Measurements from ENCODE around the gene ACADSB. TPM values are rescaled to one million over a fixed set of nuclear protein-coding genes. Genes with fewer than 3 reads are reported as not detected.

The ACADSB gene
- total and polyA plus RNA-seq, 8 donors = 17.9 to 61.8 (median 22.9) TPM

DNA sequence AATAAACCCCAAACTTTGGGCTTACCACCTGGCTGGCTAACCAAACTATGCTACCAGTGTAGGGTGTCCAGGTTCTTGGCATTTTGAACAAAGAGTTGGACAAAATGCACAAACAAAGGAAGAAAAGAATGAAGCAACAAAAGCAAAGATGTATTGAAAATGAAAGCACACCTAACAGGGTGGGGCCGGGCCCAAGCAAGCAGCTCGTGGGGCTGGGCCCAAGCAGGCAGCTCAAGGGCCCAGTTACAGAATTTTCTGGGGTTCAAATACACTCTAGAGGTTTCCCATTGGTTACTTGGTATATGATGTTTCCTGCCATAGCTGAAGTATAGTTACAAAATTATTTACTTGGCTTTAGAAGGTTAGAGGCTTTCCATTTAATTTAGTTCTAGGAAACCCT lies 15.7 kb downstream of the ACADSB start:
- Histone ChIP-seq H3K36me3 (no peaks in the 10 kb centered on the region), H3K9me3 (no peaks in the 10 kb centered on the region), H3K27me3 (no peaks in the 10 kb centered on the region), H3K4me3 (no peak overlapping the region), H3K4me1 (no peaks in the 10 kb centered on the region), H3K27ac (no peak overlapping the region)
- ATAC-seq (no peak), DNase-seq (no peak)
- TF ChIP-seq, protein P1, sequence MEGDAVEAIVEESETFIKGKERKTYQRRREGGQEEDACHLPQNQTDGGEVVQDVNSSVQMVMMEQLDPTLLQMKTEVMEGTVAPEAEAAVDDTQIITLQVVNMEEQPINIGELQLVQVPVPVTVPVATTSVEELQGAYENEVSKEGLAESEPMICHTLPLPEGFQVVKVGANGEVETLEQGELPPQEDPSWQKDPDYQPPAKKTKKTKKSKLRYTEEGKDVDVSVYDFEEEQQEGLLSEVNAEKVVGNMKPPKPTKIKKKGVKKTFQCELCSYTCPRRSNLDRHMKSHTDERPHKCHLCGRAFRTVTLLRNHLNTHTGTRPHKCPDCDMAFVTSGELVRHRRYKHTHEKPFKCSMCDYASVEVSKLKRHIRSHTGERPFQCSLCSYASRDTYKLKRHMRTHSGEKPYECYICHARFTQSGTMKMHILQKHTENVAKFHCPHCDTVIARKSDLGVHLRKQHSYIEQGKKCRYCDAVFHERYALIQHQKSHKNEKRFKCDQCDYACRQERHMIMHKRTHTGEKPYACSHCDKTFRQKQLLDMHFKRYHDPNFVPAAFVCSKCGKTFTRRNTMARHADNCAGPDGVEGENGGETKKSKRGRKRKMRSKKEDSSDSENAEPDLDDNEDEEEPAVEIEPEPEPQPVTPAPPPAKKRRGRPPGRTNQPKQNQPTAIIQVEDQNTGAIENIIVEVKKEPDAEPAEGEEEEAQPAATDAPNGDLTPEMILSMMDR (IDR thresholded peaks at IDR 0.05) = no peak
- intact Hi-C loops (cut with DNase I) = no loop called here

DNA sequence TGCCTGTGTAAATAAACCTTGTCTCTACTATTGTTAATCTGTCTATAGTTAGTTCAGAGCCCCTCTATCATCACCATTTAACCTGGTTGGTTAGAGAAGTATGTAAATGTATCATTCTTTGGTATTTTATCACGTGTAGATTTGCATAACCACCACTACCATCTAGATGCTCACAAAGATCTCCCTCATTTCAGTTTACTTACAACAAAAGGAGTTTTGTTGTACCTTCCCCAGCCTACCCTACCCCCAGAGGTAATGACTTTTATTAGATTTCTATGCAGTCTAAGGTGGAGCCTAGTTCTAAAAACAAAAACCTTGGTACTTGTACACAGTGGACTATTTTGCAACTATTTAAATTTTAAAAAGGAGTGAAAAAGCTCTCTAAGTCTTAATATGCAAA lies 17.5 kb downstream of the ACADSB start:
- H3K4me3 ChIP-seq = no peak overlapping the region
- H3K9me3 ChIP-seq = no peaks in the 10 kb centered on the region
- H3K36me3 ChIP-seq = no peaks in the 10 kb centered on the region
- intact Hi-C loops (cut with DNase I) = no loop called here
- ATAC-seq (no peak), DNase-seq (no peak)
- no peaks in the 10 kb centered on the region for H3K4me1 ChIP-seq
- no peaks in the 10 kb centered on the region for H3K27me3 ChIP-seq
- no peak overlapping the region for H3K27ac ChIP-seq
- TF ChIP-seq, protein P1 (IDR thresholded peaks at IDR 0.05) = no peak

DNA sequence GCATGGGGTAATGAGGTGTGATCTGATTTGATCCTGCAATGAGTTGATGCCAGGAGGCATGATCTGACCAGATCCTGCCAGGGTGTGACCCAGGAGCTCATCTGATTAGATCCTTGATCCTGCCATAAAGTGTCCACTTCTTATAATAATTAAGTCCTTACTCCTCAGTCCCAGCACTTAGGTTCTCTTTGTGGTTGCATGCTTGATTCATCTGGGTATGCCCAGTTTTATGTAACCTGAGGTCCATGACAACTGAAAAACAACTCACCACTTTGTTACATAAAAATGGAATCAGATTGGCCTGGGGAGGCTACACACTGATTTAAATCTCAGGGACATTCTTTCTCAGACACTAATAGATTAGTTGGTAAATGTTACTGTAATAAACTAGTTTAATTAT lies 19.1 kb downstream of the ACADSB start:
- Histone ChIP-seq H3K4me3 (no peak overlapping the region), H3K27me3 (no peaks in the 10 kb centered on the region), H3K9me3 (no peaks in the 10 kb centered on the region), H3K4me1 (no peaks in the 10 kb centered on the region), H3K36me3 (no peaks in the 10 kb centered on the region), H3K27ac (no peak overlapping the region)
- DNase-seq = no peak
- intact Hi-C loops (cut with DNase I) = no loop called here
- TF ChIP-seq, protein P1 (IDR thresholded peaks at IDR 0.05) = no peak
- ATAC-seq = no peak

DNA sequence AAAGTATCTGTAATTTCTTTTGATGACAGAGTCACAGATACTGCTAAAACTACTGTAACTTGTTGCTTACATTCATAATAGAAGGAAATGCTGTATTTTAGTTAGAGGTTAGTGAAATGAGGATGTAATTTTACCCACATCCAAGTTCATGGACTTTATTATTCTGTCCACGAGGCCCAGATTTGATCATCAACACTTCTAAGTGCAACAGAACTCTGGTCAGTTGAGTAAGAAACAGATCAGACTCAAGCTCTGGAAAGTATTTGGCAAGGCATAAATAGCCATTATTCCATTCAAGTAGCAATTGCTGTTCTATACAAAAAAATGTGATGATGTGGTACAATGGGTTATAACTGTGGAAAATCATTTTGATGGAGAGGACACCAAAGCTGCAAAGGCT lies 22.3 kb downstream of the ACADSB start:
- Histone ChIP-seq H3K4me3 (no peak overlapping the region), H3K9me3 (no peaks in the 10 kb centered on the region), H3K27me3 (no peaks in the 10 kb centered on the region), H3K4me1 (no peaks in the 10 kb centered on the region), H3K27ac (no peak overlapping the region), H3K36me3 (peaks cover 0 to 12% of the 10 kb centered on the region in 2 donors)
- ATAC-seq (no peak), DNase-seq (no peak)
- intact Hi-C loops (cut with DNase I) = no loop called here
- TF ChIP-seq, protein P1 (IDR thresholded peaks at IDR 0.05) = no peak

DNA sequence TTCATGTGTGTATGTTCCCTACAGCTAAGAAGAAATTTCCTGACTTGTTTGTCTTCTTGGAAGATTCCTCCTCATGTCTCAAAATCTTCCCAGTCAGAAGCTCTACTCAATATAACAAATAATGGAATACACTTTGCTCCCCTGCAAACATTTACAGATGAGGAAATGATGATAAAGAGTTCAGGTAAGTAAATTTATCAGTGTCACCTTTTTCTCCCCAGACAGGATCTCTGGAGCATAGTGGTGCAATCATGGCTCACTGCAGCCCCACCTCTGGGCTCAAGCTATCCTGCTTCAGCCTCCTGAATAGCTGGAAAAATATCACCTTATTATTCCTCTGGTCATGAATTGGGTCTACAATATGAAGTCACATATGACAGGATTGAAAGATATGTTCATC lies 25.5 kb downstream of the ACADSB start:
- Histone ChIP-seq H3K27ac (no peak overlapping the region), H3K9me3 (no peaks in the 10 kb centered on the region), H3K4me3 (no peak overlapping the region), H3K4me1 (peaks cover 0 to 3% of the 10 kb centered on the region in 2 donors), H3K27me3 (no peaks in the 10 kb centered on the region), H3K36me3 (peaks cover 0 to 23% of the 10 kb centered on the region in 2 donors)
- DNase-seq = no peak
- TF ChIP-seq, protein P1 (IDR thresholded peaks at IDR 0.05) = no peak
- no peak for ATAC-seq
- intact Hi-C loops (cut with DNase I) = no loop called here
